ENCODE measurements around the gene PRDM16. TPM values are rescaled to one million over a fixed set of nuclear protein-coding genes. Genes with fewer than 3 reads are reported as not detected.

The PRDM16 gene
- total RNA-seq, 4 donors from 2014 or later = 15.7 to 54.3 (median 27.6) TPM

GRCh38 chr1:3195480-3195815, 126.4 kb downstream of the PRDM16 start:
- no peaks in the 10 kb centered on the region for H3K36me3 ChIP-seq
- H3K27ac ChIP-seq = peak overlapping the region in 2 of 3 donors; percentile 8 to 17
- H3K4me1 ChIP-seq = peaks cover 0 to 5% of the 10 kb centered on the region in 2 donors
- DNase-seq = no peak
- TF ChIP-seq, protein P1, sequence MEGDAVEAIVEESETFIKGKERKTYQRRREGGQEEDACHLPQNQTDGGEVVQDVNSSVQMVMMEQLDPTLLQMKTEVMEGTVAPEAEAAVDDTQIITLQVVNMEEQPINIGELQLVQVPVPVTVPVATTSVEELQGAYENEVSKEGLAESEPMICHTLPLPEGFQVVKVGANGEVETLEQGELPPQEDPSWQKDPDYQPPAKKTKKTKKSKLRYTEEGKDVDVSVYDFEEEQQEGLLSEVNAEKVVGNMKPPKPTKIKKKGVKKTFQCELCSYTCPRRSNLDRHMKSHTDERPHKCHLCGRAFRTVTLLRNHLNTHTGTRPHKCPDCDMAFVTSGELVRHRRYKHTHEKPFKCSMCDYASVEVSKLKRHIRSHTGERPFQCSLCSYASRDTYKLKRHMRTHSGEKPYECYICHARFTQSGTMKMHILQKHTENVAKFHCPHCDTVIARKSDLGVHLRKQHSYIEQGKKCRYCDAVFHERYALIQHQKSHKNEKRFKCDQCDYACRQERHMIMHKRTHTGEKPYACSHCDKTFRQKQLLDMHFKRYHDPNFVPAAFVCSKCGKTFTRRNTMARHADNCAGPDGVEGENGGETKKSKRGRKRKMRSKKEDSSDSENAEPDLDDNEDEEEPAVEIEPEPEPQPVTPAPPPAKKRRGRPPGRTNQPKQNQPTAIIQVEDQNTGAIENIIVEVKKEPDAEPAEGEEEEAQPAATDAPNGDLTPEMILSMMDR (IDR thresholded peaks at IDR 0.05) = no peak
- no peak for TF ChIP-seq POLR2A (IDR thresholded peaks at IDR 0.05)
- no peaks in the 10 kb centered on the region for H3K9me3 ChIP-seq
- no peak overlapping the region for H3K4me3 ChIP-seq (replicated peaks in 1 of 3)
- intact Hi-C loops (cut with DNase I) = no loop called here
- no peaks in the 10 kb centered on the region for H3K27me3 ChIP-seq
- 79 to 91% methylated on average over 10 of the region's 10 CpGs for WGBS, 2 donors

DNA sequence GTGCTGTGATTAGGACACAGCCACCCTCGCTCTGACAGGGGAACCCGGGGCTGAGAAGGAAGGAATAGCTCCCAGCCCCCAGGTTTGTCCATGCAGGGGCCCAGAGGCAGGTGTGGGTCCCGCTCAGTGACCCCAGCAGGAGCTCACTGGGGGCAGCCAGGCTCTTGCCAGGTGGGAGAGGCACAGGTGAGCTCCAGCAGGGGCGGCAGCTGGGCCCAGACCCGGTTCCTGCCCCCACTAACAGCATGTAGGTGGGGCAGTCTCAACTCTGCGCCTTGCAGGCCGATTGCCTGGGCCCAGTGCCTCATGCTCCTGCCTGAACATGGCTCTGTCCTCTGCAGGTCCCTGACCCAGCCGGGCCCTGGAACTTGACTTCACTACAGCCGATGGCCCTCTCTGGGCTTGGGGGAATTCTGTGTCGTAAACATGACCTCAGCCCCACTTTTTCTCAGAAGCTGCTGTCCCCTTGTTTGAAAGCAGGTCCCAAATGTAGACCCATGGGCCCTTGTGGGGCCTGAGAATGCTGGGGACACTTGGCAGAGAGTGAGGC, 127.0 kb downstream of the PRDM16 start:
- peak overlapping the region in 2 of 3 donors; percentile 8 to 17 for H3K27ac ChIP-seq
- TF ChIP-seq POLR2A (IDR thresholded peaks at IDR 0.05) = no peak
- TF ChIP-seq, protein P1 (IDR thresholded peaks at IDR 0.05) = no peak
- 83 to 100% methylated on average over 1 to 10 of the region's 10 CpGs for WGBS, 2 donors
- no peak overlapping the region for H3K4me3 ChIP-seq (replicated peaks in 1 of 3)
- no peak for DNase-seq
- no peaks in the 10 kb centered on the region for H3K27me3 ChIP-seq
- no peaks in the 10 kb centered on the region for H3K9me3 ChIP-seq
- intact Hi-C loops (cut with DNase I) = no loop called here
- no peaks in the 10 kb centered on the region for H3K36me3 ChIP-seq
- peaks cover 0 to 5% of the 10 kb centered on the region in 2 donors for H3K4me1 ChIP-seq

GRCh38 chr1:3196577-3197245, 127.7 kb downstream of the PRDM16 start:
- H3K36me3 ChIP-seq = no peaks in the 10 kb centered on the region
- no peaks in the 10 kb centered on the region for H3K27me3 ChIP-seq
- H3K4me3 ChIP-seq (replicated peaks in 1 of 3) = no peak overlapping the region
- H3K4me1 ChIP-seq = peaks cover 0 to 5% of the 10 kb centered on the region in 2 donors
- H3K27ac ChIP-seq = peak overlapping the region in 1 of 3 donors; percentile 17
- intact Hi-C loops (cut with DNase I) = no loop called here
- no peaks in the 10 kb centered on the region for H3K9me3 ChIP-seq
- no peak for TF ChIP-seq POLR2A (IDR thresholded peaks at IDR 0.05)
- TF ChIP-seq, protein P1 (IDR thresholded peaks at IDR 0.05) = no peak
- no peak for DNase-seq
- WGBS, 2 donors = 80 to 90% methylated on average over 5 to 13 of the region's 17 CpGs

- DNase-seq = peak; percentile 50 to 53
- Histone ChIP-seq H3K27me3 (no peaks in the 10 kb centered on the region), H3K9me3 (no peaks in the 10 kb centered on the region), H3K4me3 (replicated peaks in 1 of 3) (no peak overlapping the region), H3K36me3 (no peaks in the 10 kb centered on the region), H3K4me1 (peaks cover 0 to 5% of the 10 kb centered on the region in 2 donors), H3K27ac (no peak overlapping the region)
- 80 to 85% methylated on average over 13 to 16 of the region's 22 CpGs for WGBS, 2 donors
- intact Hi-C loops (cut with DNase I) = no loop called here
- TF ChIP-seq, protein P1 (IDR thresholded peaks at IDR 0.05) = no peak
- TF ChIP-seq POLR2A (IDR thresholded peaks at IDR 0.05) = no peak
Measured at GRCh38 chr1:3197781-3198316, 128.8 kb downstream of the PRDM16 start.

Data from thyroid gland (tissue), 4 donors.